GM21576 (cell line): ENCODE measurements around the gene KCTD19.

ENCODE experiments used
- ATAC-seq: cut with Tn5 transposase; IDR thresholded peaks from one replicate; pipeline ENCODE4 v1.9.1; 2021; ENCODE audit warnings: mild to moderate bottlenecking, moderate library complexity; ENCODE audit not compliant: unreplicated experiment

KCTD19 gene

DNA sequence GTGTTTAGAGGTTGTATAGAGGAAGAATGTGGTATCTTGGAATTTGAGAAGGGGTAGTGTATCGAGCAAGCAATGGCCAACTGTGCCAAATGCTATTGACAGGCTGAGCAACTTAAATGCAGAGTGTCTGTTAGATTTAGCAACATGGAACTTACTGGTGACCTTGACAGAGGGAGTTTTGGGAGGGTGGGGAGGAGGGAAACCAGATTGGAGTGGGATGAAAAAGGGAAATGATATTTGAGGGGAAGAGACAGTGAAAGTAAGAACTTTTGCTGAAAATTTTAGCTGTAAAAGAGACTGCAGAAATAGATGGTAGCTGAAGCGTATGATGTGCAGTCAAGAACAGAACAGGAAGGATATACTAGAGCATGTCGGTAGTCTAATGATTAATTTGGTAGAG is 1.2 kb upstream of the KCTD19 start:
- ATAC-seq: no peak

- no peak for ATAC-seq
These were observed 448 bp downstream of the KCTD19 start for GRCh38 chr16:67326115-67326471.

DNA sequence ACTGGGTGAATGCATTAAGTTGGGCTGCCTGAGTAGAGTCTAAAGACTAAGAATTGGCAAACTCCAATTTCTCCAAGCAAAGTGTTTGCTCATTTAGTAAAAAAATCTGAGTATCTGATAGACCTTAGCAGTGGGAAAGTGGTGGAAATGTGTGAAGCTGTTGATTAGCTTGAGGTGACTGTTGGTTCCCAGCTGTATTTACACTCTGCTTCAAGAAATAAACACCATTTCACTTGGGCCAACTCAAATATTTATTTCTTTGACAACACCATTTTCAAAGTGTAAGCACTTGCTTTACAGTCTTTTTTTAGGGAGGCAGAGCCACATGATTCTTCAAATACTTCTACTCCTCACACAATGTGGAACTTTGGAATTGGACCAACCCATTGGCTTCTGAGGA is 8.7 kb downstream of the KCTD19 start:
- no peak for ATAC-seq

DNA sequence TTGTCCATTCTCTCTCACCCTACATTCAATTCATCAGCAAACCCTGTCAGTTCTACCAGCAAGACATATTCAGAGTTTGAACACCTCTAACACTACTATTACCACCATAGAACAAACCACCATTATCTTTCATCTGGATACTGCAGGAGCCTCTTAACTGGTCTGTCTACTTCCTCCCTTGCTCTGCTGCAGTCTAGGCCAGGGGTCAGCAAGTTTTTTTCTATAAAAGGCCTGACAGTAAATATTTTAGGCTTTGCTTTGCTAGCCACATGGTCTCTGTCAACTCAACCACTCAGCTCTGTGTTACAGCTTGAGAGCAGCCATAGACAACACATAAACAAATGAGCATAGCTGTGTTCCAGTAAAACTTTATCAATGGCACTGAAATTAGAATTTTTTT is 13.8 kb downstream of the KCTD19 start:
- no peak for ATAC-seq

- peak; percentile 73 for ATAC-seq
These were observed 14.7 kb downstream of the KCTD19 start for GRCh38 chr16:67311607-67312488.

- ATAC-seq: no peak
These were observed 16.0 kb downstream of the KCTD19 start for GRCh38 chr16:67310561-67310960.

DNA sequence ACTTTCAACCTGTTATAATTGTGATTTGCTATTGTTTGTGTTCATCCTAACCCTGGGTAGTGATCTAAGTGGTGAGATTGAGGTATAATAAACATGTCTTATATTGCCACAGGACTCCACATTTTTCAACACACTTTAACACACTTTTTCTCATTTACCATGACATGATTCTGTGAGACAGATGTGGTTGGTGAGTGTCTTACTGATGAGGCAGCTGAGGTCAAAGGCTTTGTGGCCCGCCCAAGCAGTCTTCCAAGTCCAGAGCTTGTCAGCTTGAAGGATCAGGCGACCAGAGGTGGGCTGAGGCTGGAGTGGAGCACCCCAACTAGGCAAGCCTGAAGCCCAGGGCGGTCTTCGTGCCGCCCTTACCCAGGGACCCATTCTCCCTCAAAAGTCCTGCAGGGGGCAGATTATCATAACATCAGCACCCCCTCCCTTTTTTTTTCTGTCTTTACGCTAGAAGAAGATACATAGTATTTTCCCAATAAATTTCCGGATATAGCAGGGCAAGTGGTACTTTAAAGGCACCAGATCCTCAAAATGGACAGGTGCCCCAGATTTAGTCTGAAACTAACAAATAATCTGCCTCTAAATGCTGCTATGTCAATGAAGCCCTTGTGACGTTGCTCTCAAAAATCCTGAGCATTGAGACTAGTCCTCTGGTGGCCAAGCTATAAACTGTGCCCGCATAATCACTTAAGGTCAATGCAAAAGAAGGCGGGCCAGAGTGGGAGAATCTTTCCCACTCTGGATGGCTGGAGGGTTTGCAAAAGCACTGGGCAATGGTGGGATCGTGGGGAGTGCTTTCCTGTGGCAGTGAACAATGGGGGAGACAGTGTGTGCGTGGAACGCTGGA is 21.1 kb downstream of the KCTD19 start:
- ATAC-seq: no peak

- ATAC-seq: no peak
These were observed 22.5 kb downstream of the KCTD19 start for GRCh38 chr16:67304020-67304419.

- no peak for ATAC-seq
These were observed 23.6 kb downstream of the KCTD19 start for GRCh38 chr16:67302970-67303369.

DNA sequence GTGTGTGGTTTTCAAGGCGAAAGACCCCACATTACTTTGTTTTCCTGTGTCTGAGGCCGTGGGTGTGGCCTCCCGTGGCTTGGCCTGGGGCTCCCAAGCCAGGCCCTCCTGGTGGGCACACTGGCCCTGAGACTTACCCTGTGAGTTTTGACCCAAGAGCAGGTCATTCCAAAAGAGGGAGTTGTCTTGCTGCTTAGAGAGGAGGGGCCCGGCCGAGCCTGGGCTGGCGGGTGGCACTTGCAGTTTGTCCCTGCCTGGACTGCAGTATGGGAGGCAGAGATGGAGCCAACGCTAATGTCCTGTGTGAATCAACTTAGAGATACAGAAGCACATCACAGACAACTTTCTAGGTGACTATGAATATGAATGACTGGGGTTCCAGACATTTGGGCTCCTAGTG is 24.5 kb downstream of the KCTD19 start:
- ATAC-seq: no peak

DNA sequence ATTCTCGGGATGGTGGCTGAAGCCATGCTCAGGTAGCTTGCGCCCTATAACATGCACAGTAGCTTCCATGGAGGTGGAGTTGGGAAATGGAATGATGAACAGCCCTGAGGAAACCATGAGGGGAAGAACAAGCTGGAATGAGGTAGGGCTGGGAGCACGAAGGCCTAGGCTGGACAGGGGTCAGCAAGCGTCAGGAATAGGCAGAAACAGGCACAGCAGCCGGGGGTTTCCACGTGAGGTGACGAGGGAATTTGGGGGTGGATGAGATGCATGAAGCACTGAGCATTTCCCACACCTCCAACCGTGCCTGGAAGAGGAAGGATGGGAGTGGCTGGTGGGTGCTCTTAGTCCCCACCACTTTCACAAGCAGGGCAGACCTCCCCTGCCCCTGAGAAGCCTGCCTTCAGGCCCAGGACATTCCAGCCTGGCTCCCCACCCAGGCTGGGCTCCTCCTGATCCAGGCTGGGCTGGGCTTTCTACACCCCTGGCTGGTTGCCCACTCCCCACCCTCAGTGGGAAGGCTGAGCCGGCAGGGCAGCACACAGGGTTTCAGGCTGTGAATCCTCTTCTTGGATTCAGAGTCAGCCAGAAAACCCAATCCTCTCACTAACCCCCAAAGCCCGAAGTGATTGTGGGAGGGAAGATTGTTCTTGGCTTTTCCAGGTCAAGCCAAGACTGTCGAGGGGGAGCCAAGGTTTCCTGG is 25.3 kb downstream of the KCTD19 start:
- no peak for ATAC-seq

DNA sequence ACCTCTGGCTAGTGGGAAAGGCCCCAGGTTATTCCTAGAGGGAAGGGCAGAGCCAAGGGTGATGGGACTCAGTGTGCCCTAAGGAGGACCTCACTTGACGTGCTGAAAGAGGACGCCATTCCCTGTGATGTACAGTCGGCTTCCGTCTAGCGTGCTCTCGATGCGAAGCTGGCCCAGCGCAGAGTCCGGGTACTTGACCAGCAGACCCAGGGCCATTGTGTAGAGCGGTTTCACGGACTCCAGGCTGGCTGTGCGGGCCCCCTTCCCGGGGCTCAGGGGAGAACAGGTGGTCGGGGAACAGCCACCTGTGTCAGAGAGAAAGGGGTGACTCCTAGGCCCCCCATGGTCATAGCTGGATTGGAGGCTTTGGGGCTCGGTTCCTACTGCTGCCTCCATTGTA is 27.3 kb downstream of the KCTD19 start:
- ATAC-seq: no peak

DNA sequence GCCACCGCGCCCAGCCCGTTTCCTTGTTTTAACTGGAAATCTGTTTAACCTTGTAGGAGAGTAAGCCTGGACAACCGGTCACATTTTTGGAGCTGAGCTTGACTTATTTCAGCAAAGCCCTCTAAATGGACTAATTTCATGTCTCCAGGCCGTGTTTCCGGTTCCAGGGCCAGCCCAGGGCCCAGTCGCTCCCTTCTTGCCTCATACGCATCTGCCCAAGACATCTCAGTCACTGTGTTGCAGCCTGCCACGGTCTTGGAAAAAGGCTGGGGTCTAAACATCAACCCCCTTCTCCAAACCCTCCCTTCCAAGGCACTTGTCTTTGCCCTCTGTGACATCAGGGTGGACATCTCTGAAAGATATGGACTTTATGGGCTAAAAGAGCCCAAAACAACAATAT is 28.3 kb downstream of the KCTD19 start:
- ATAC-seq: no peak

DNA sequence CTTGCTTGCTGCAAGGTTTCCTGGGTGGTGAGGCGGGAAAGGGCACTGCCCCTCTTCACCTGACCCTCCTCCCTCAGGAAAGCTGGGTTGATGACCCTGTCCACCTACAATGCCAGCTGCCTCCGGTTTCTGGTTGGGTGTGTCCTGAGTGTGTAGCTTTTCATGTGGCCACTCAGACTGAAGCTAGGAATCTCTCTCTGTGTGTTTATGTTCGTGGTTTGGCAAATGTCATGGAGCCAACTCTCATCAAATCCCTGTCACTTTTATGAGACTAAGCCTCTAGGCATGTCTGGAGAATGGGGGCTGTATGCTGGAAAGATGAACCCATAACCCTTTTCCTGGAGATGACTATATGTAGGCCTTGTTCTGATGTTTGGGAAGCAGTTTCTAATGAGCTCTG is 30.1 kb downstream of the KCTD19 start:
- ATAC-seq: no peak

DNA sequence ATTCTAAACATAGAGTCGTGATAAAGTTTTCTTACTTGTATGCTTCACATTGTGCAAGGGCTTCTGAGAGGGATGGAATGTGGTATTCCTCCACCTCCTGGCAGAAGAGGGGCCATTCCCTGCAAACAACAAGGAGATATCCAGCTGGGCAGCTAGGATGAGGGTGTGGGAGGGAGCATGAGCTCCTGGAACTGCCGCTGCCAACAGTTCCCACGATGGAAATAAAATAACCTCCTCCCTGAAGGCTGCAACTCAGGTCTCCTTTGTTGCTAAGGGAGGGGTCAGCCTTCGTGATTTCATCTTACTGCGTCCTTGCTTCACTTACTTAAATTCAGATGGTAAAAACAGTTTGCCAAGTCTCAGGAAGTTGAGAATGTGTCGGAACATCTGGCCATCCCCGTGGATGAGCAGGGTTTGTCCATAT is 31.6 kb downstream of the KCTD19 start:
- no peak for ATAC-seq

- ATAC-seq: no peak
These were observed 32.3 kb downstream of the KCTD19 start for GRCh38 chr16:67294171-67294757.

DNA sequence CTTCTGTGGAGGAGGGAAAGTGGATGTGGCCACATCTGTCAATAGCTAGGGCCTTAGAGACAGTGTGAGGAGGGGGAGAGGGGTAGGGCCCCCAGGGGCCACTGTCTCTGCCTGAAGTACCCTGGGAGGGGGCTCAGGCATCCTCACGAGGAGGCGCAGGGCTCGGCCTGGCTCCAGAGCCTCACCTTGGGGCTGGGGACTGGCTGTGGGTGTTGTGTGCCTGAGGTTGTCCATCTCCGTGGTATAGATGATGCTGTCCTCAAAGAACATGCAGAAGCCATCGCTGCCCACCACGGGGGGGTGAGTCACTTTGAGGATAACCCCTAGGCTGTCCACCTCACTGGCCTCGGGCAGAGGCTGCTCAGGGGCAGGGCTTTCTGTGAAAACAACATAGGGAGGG is 35.1 kb downstream of the KCTD19 start:
- no peak for ATAC-seq

GRCh38 chr16:67287960-67288359 is 38.6 kb downstream of the KCTD19 start:
- no peak for ATAC-seq

DNA sequence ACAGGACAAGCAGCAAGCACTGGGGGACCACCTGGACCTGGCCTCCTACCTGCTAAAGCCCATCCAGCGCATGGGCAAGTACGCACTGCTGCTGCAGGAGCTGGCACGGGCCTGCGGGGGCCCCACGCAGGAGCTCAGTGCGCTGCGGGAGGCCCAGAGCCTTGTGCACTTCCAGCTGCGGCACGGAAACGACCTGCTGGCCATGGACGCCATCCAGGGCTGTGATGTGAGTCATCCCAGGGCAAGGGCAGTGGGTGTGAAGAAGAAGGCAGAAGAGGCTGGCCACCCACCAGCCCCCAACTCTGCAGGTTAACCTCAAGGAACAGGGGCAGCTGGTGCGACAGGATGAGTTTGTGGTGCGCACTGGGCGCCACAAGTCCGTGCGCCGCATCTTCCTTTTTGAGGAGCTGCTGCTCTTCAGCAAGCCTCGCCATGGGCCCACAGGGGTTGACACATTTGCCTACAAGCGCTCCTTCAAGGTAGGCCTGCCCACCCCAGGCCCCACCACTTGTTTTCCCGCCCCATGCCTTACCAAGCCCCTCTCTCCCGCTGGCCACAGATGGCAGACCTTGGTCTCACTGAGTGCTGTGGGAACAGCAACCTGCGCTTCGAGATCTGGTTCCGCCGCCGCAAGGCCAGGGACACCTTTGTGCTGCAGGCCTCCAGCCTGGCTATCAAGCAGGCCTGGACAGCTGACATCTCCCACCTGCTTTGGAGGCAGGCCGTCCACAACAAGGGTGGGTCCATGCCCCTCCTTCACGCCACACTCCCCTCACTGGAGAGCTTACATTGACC is 39.9 kb downstream of the KCTD19 start:
- ATAC-seq: no peak
